Body of pancreas (tissue), 4 donors: ENCODE results near the gene LRRFIP1.

Experiments
- POLR2A ChIP-seq, 3 donors: fragments of 450-650 bp; IDR thresholded peaks; one replicate each; pipeline ENCODE4 v1.6.1; 2016; ENCODE audit warnings: antibody characterized with exemption in 3 of 3, mild to moderate bottlenecking in 2 of 3
- TF ChIP-seq, protein P1 (sequence below), 7 experiments: fragments of 450-650 bp in 4 of 7; fragments of 200-600 bp in 3 of 7; sonication (generic) in 3 of 7; IDR thresholded peaks; one replicate each; pipeline ENCODE4 v1.5.1; 2016 to 2019; ENCODE audit warnings: antibody characterized with exemption in 7 of 7

GRCh38 chr2:237664151-237664550 is 36.8 kb downstream of the LRRFIP1 start:
- TF ChIP-seq, protein P1, sequence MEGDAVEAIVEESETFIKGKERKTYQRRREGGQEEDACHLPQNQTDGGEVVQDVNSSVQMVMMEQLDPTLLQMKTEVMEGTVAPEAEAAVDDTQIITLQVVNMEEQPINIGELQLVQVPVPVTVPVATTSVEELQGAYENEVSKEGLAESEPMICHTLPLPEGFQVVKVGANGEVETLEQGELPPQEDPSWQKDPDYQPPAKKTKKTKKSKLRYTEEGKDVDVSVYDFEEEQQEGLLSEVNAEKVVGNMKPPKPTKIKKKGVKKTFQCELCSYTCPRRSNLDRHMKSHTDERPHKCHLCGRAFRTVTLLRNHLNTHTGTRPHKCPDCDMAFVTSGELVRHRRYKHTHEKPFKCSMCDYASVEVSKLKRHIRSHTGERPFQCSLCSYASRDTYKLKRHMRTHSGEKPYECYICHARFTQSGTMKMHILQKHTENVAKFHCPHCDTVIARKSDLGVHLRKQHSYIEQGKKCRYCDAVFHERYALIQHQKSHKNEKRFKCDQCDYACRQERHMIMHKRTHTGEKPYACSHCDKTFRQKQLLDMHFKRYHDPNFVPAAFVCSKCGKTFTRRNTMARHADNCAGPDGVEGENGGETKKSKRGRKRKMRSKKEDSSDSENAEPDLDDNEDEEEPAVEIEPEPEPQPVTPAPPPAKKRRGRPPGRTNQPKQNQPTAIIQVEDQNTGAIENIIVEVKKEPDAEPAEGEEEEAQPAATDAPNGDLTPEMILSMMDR (IDR thresholded peaks at IDR 0.05), result no peak
- TF ChIP-seq POLR2A (IDR thresholded peaks at IDR 0.05), result no peak
